WI38 (cell line): ENCODE data around the gene GLOD5.

Source experiments
- H3K4me3 ChIP-seq: 2 replicates; pipeline ENCODE4 v1.5.1; 2011; ENCODE audit warnings: low read depth, mild to moderate bottlenecking, control low read depth, low read length
- CTCF ChIP-seq: IDR thresholded peaks from 2 replicates; pipeline ENCODE4 v1.5.1; 2012; ENCODE audit warnings: low read depth, mild to moderate bottlenecking, control low read depth, low read length

GLOD5 gene

GRCh38 chrX:48802089-48802904 is 40.8 kb downstream of the GLOD5 start:
- peak overlapping the region; percentile 53 for H3K4me3 ChIP-seq
- TF ChIP-seq CTCF: no peak

- no peak for TF ChIP-seq CTCF
- peak overlapping the region; percentile 53 for H3K4me3 ChIP-seq
Measured at GRCh38 chrX:48802905-48803200, 41.3 kb downstream of the GLOD5 start.

GRCh38 chrX:48806081-48806480 is 44.5 kb downstream of the GLOD5 start:
- no peak for TF ChIP-seq CTCF
- H3K4me3 ChIP-seq: no peak overlapping the region

- H3K4me3 ChIP-seq: no peak overlapping the region
- no peak for TF ChIP-seq CTCF
Measured at GRCh38 chrX:48813644-48814043, 52.1 kb downstream of the GLOD5 start.

GRCh38 chrX:48814722-48815121 is 53.2 kb downstream of the GLOD5 start:
- TF ChIP-seq CTCF: no peak
- no peak overlapping the region for H3K4me3 ChIP-seq

GRCh38 chrX:48815266-48815665 is 53.7 kb downstream of the GLOD5 start:
- TF ChIP-seq CTCF: no peak
- no peak overlapping the region for H3K4me3 ChIP-seq

- TF ChIP-seq CTCF: no peak
- no peak overlapping the region for H3K4me3 ChIP-seq
Measured at GRCh38 chrX:48816014-48816810, 54.7 kb downstream of the GLOD5 start.
